HepG2 (cell line): Measurements from ENCODE around the gene CCS. TPM values are rescaled to one million over a fixed set of nuclear protein-coding genes. Genes with fewer than 3 reads are reported as not detected.

Experiments
- AKAP8 ChIP-seq: sonication (generic); formaldehyde crosslinking; IDR thresholded peaks from 2 replicates; pipeline ENCODE4 v1.5.1; 2020; ENCODE audit warnings: mild to moderate bottlenecking, missing genetic modification reagents
- BRCA1 ChIP-seq: sonication (generic); formaldehyde crosslinking; IDR thresholded peaks from 2 replicates; pipeline ENCODE4 v1.4.0; 2020; ENCODE audit warnings: missing genetic modification reagents
- FOXA1 ChIP-seq, 2 experiments: fragments of 450-650 bp in 1 of 2; sonication (generic) in 1 of 2; formaldehyde crosslinking in 1 of 2; IDR thresholded peaks; 2 replicates each; pipeline versions ENCODE4 v1.4.0 to v1.6.1; 2016 to 2020; ENCODE audit warnings: missing genetic modification reagents in 1 of 2
- GMEB2 ChIP-seq: IDR thresholded peaks from 2 replicates; pipeline ENCODE4 v1.6.1; 2016; ENCODE audit warnings: missing biosample characterization, missing genetic modification reagents, low read depth
- HNRNPUL1 ChIP-seq: fragments of 200-400 bp; formaldehyde crosslinking; IDR thresholded peaks from 2 replicates; pipeline ENCODE4 v1.6.1; 2017; ENCODE audit warnings: low read depth, mild to moderate bottlenecking, low read length, moderate library complexity
- KMT2A ChIP-seq: sonication (generic); formaldehyde crosslinking; IDR thresholded peaks from 2 replicates; pipeline ENCODE4 v1.4.0; 2020; ENCODE audit warnings: missing genetic modification reagents
- SIN3A ChIP-seq: IDR thresholded peaks from 2 replicates; pipeline ENCODE4 v1.6.1; 2011; ENCODE audit warnings: low read depth, mild to moderate bottlenecking, control low read depth, low read length, borderline replicate concordance
- ZBTB4 ChIP-seq: sonication (generic); formaldehyde crosslinking; IDR thresholded peaks from 2 replicates; pipeline ENCODE4 v1.4.0; 2020; ENCODE audit warnings: missing genetic modification reagents, mild to moderate bottlenecking, borderline replicate concordance
- ZFY ChIP-seq: sonication (generic); formaldehyde crosslinking; IDR thresholded peaks from 2 replicates; pipeline ENCODE4 v1.4.0; 2020; ENCODE audit warnings: missing genetic modification reagents
- ZKSCAN5 ChIP-seq: sonication (generic); formaldehyde crosslinking; IDR thresholded peaks from 2 replicates; pipeline ENCODE4 v1.5.1; 2020; ENCODE audit warnings: mild to moderate bottlenecking, missing genetic modification reagents
- ZNF138 ChIP-seq: sonication (generic); formaldehyde crosslinking; IDR thresholded peaks from 2 replicates; pipeline ENCODE4 v1.5.0; 2020; ENCODE audit warnings: mild to moderate bottlenecking, low read depth, missing genetic modification reagents
- ZNF33A ChIP-seq: sonication (generic); formaldehyde crosslinking; IDR thresholded peaks from 2 replicates; pipeline ENCODE4 v1.5.1; 2020; ENCODE audit warnings: missing genetic modification reagents, mild to moderate bottlenecking, moderate library complexity, borderline replicate concordance
- ZNF34 ChIP-seq: sonication (generic); formaldehyde crosslinking; IDR thresholded peaks from 2 replicates; pipeline ENCODE4 v1.4.0; 2020; ENCODE audit warnings: mild to moderate bottlenecking, missing genetic modification reagents, borderline replicate concordance
- ZNF501 ChIP-seq: sonication (generic); formaldehyde crosslinking; IDR thresholded peaks from 2 replicates; pipeline ENCODE4 v1.5.1; 2020; ENCODE audit warnings: mild to moderate bottlenecking, moderate library complexity, missing genetic modification reagents
- ZNF562 ChIP-seq: sonication (generic); formaldehyde crosslinking; IDR thresholded peaks from 2 replicates; pipeline ENCODE4 v1.8.0; 2022; ENCODE audit warnings: missing genetic modification reagents, borderline replicate concordance
- ZNF567 ChIP-seq: sonication (generic); formaldehyde crosslinking; IDR thresholded peaks from 2 replicates; pipeline ENCODE4 v1.8.1; 2023; ENCODE audit warnings: mild to moderate bottlenecking, missing genetic modification reagents, borderline replicate concordance
- ZSCAN25 ChIP-seq: sonication (generic); formaldehyde crosslinking; IDR thresholded peaks from 2 replicates; pipeline ENCODE4 v1.8.0; 2022; ENCODE audit warnings: mild to moderate bottlenecking, missing genetic modification reagents
- ZSCAN30 ChIP-seq: sonication (generic); formaldehyde crosslinking; IDR thresholded peaks from 2 replicates; pipeline ENCODE4 v1.5.0; 2020; ENCODE audit warnings: mild to moderate bottlenecking, missing genetic modification reagents
- polyA plus RNA-seq, 8 experiments: library from polyadenylated mRNA; depleted of rRNA in 3 of 8; stranded (reverse) in 7 of 8; unstranded in 1 of 8; fragments of >200 nt; fragmentation: Illumina TruSeq in 4 of 8; extraction: Trizol in 4 of 8; gene quantifications; 2 replicates each; pipeline versions ENCODE4 v1.2.1 to v1.2.3, GENCODE V29; 2011 to 2016; ENCODE audit warnings: low read depth in 4 of 8, missing spikeins in 1 of 8, mixed read lengths in 1 of 8; ENCODE audit not compliant: insufficient read depth in 1 of 8
- total RNA-seq, 5 experiments: library from RNA; depleted of rRNA; stranded (reverse); fragments of >200 nt; fragmentation: Illumina TruSeq; extraction: Trizol; gene quantifications; 2 replicates each; pipeline ENCODE4 v1.2.3, GENCODE V29; 2016; ENCODE audit warnings: low read depth in 1 of 5
- TF ChIP-seq, protein P1 (sequence below): conservative IDR thresholded peaks from 2 replicates; pipeline ENCODE4 v1.6.1; 2018; ENCODE audit warnings: missing genetic modification reagents
- TF ChIP-seq, protein P2 (sequence below): sonication (generic); formaldehyde crosslinking; IDR thresholded peaks from 2 replicates; pipeline ENCODE4 v1.9.0; 2021; ENCODE audit warnings: missing genetic modification reagents, mild to moderate bottlenecking, borderline replicate concordance

CCS gene
- total and polyA plus RNA-seq, 2 of the 13 experiments (the other 11 are each of a cell fraction or from before 2014, with no cell fraction given) = 25.4 to 44.6 TPM

GRCh38 chr11:66638177-66639065 lies 45.4 kb downstream of the CCS start, which contains the start of gene RBM4 (continued):
- TF ChIP-seq ZFY (peak; percentile 64), BRCA1 (CRISPR knock-in tag) (no peak), ZNF138 (CRISPR knock-in tag) (no peak; the same call in 1 of the 2 replicates), GMEB2 (CRISPR knock-in tag) (peak; percentile 67; the same call in 1 of the 2 replicates), ZNF34 (CRISPR knock-in tag) (no peak; the same call in 1 of the 2 replicates), ZSCAN25 (CRISPR knock-in tag) (no peak), AKAP8 (CRISPR knock-in tag) (peak; percentile 83; the same call in 1 of the 2 replicates), KMT2A (CRISPR knock-in tag) (peak; percentile 94), HNRNPUL1 (no peak), ZNF33A (no peak), ZSCAN30 (CRISPR knock-in tag) (no peak), ZNF501 (CRISPR knock-in tag) (peak; percentile 71), ZKSCAN5 (CRISPR knock-in tag) (no peak), ZNF567 (no peak), ZNF562 (CRISPR knock-in tag) (no peak), SIN3A (peak; percentile 75), FOXA1 (IDR thresholded peaks at IDR 0.05) (no peak), FOXA1 (CRISPR knock-in tag; IDR thresholded peaks at IDR 0.05) (no peak), ZBTB4 (CRISPR knock-in tag) (no peak)
- TF ChIP-seq, protein P1, sequence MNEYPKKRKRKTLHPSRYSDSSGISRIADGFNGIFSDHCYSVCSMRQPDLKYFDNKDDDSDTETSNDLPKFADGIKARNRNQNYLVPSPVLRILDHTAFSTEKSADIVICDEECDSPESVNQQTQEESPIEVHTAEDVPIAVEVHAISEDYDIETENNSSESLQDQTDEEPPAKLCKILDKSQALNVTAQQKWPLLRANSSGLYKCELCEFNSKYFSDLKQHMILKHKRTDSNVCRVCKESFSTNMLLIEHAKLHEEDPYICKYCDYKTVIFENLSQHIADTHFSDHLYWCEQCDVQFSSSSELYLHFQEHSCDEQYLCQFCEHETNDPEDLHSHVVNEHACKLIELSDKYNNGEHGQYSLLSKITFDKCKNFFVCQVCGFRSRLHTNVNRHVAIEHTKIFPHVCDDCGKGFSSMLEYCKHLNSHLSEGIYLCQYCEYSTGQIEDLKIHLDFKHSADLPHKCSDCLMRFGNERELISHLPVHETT (CRISPR knock-in tag) = 0 out of 2 replicates have a peak, but pooled peaks have one; percentile 17
- TF ChIP-seq, protein P2, sequence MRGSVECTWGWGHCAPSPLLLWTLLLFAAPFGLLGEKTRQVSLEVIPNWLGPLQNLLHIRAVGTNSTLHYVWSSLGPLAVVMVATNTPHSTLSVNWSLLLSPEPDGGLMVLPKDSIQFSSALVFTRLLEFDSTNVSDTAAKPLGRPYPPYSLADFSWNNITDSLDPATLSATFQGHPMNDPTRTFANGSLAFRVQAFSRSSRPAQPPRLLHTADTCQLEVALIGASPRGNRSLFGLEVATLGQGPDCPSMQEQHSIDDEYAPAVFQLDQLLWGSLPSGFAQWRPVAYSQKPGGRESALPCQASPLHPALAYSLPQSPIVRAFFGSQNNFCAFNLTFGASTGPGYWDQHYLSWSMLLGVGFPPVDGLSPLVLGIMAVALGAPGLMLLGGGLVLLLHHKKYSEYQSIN = no peak
